ENCODE results near the gene RHBDD1.

- no peak for TF ChIP-seq CTCF (IDR thresholded peaks at IDR 0.05; ENCODE audit: insufficient read depth, low read length, poor library complexity, severe bottlenecking)
- TF ChIP-seq EZH2phosphoT487 (conservative IDR thresholded peaks at IDR 0.05; ENCODE audit: low read length): no peak
Measured at GRCh38 chr2:226835420-226835795, 446 bp upstream of the RHBDD1 start.

All from SU-DHL-6 (cell line).